HG03060 (cell line): ENCODE results near the gene DNAH10.

Experiments
- ATAC-seq: cut with Tn5 transposase; IDR thresholded peaks from one replicate; pipeline ENCODE4 v1.9.1; 2021; ENCODE audit warnings: low read depth, moderate number of reproducible peaks; ENCODE audit not compliant: unreplicated experiment

The DNAH10 gene

DNA sequence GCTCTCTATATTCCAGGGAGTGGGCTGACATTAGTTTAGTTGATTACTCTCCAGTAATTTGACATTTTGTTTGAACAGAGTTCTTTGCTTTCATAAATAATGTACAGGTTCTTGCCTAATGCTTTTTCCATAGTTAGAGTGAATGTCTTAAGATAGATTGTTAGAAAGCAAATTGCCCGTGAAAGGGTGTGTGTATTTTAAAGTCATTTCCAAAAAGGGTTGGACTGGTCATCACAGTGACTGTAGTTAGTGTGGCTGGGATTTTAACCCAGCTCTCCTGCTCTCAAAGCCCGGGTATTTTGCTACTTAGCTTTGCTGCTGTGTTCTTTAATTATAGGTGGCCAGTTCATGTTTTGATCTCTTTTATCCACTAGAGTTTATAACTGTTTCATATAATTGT is 74.2 kb downstream of the DNAH10 start:
- no peak for ATAC-seq

DNA sequence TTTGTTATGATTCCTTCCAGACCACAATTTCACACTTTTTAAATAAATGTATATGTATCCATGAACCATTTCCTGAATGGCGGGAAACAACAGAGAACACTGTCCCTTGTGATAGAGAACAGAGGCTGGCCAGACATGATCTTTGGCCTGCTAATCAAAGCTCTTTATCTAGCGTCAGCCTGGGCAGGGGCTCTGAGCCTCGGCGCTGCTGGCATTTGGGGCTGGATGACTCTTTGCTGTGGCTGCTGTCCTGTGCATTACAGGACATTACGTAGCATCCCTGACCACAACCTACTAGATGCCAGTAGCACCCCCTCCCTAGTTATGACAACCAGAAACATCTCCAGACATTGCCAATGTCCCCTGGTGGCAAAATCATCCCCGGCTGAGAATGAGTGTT is 77.7 kb downstream of the DNAH10 start:
- ATAC-seq: no peak

- ATAC-seq: no peak
Measured at GRCh38 chr12:123840765-123841425, 78.8 kb downstream of the DNAH10 start.

- no peak for ATAC-seq
Measured at GRCh38 chr12:123843912-123844748, 82.0 kb downstream of the DNAH10 start.

GRCh38 chr12:123845881-123846280 is 83.8 kb downstream of the DNAH10 start:
- ATAC-seq: no peak

DNA sequence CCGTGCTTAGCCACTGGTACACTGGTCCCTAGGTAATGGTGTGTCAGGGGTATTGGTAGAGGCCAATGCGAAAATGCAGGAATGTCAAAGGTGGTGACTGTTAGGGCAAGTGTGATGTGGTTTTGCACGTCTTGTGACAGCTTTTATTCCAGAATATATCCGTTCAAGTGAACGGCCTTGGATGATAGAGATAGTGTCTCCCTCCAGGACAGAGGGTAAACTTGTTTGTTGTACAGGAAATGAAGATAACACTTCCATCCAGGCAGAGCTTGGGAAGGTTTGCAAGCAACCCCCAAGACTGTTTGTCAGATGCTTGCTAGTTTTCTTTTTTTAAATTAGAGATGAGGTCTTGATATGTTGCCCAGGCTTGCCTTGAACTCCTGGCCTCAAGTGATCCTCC is 84.2 kb downstream of the DNAH10 start:
- no peak for ATAC-seq

DNA sequence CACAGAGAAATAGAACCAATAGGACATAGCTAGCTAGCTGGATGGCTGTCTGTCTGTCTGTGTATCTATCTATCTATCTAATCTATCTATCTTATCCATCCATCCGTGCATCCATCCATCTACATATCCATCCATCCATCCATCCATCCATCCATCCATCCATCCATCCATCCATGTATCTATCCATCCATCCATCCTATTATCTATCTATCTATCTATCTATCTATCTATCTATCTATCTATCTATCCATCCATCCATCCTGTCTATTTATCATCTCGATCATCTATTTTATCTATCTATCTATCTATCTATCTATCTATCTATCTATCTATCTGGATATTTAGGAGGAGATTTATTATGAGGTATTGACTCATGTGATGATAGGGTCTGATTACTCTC is 84.9 kb downstream of the DNAH10 start:
- no peak for ATAC-seq

DNA sequence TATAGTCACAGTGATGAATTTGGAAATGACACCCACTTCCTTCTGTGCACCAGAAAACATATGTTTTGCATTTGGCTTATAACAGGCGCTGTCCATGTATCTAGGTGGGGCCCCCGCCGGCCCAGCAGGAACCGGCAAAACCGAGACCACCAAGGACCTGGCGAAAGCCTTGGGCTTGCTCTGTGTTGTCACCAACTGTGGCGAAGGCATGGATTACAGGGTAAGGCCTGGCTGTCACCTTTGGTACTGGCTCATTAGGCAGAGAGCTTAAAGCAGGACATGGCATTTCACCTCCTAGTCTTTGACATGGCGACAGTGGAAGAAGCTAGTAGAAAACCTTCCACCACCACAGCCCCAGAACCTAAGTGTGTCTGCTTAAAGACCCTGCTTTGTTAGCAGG is 85.8 kb downstream of the DNAH10 start:
- no peak for ATAC-seq

GRCh38 chr12:123849517-123849916 is 87.4 kb downstream of the DNAH10 start:
- no peak for ATAC-seq

- no peak for ATAC-seq
Measured at GRCh38 chr12:123850246-123851134, 88.4 kb downstream of the DNAH10 start.

- no peak for ATAC-seq
Measured at GRCh38 chr12:123853396-123854070, 91.4 kb downstream of the DNAH10 start.

DNA sequence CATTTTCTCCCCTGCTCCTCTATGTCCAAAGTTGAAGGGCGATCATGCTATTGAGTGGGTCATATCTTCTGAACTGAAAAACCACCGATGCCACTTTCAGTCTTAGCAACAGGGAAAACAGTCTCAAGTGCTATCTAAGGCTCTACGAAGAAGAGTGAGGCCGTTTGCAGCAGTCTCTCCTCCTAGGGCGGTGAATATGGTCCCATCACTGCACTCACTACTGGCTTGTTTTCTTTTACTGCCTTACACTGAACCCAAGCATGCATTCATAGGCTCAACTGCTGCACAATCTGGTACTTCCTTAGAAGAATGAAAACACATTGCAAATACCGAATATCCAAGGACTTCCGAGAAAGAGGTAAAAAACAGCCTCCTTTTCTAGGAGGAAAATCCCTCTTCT is 92.1 kb downstream of the DNAH10 start:
- ATAC-seq: no peak

DNA sequence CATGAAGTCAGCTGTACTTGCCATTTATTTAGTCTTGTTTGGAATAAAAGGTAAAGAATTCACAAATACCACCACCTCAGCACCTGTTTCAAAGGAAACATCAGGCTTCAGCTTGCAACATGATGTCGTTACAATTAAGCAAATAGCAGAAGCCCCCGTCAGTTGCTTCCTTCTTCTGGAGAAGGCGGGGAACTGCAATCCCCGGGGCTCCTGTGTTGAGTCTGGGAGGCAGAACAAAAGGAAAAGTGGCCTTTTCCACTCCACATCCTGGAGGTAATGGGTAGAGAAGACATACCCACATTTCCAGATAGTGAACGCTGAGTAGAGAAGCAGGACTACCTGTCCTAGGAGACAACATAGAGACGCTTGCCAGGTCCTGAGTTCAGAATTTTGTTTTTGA is 92.8 kb downstream of the DNAH10 start:
- no peak for ATAC-seq

- ATAC-seq: no peak
Measured at GRCh38 chr12:123856681-123857080, 94.6 kb downstream of the DNAH10 start.

DNA sequence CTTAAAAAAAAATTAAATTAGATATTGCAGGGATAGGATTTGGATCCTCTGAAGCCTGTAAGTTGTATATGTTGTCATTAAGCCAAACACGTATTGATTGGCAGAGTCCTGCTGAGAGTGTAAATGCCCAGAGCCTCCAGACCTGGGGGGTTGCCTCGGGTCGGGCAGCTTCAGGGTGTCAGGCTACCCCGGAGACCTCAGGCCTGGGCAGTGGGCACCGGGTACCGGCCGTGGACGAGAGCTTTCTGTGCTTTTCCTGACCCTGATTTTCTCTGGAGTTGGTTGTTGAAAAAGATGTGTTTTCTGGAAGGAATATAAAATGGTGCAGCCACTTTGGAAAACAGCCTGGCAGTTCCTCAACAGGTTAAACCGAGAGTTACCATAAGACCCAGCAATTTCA is 96.1 kb downstream of the DNAH10 start:
- no peak for ATAC-seq

DNA sequence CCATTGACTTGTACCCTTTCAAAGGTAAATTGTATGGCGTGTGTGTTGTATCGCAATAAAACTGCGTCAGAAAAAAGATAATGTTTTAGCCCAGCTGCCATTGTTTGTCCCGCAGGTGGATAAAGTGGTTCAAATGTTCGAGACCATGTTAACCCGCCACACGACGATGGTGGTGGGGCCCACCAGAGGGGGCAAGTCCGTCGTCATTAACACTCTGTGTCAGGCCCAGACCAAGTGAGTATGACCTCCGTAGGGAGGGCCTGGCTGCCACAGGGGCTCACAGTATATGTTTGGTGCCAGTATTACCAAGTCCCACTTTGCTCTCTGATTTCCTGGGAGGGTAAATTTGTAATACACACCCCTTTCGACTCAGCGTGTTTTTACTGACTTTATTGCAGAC is 96.9 kb downstream of the DNAH10 start:
- ATAC-seq: no peak

DNA sequence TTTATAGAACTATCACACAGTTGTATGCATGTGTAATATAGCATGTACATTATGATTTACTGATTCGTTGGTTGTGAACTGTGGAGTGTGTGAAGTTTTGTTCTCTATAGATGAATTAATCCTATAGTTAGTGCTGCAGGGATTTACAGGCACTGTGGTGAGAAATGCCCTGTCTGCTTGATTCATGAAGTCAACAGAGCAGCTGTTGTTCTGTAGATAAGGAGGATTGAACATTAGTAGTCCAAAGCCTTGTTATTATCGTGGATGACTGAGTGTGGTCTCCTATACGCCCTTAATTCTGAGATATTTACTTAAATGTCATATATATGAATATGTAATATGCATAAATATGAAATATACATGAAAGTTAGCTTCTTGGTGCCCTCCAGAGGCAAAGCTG is 98.3 kb downstream of the DNAH10 start:
- ATAC-seq: no peak

- no peak for ATAC-seq
Measured at GRCh38 chr12:123861392-123861791, 99.3 kb downstream of the DNAH10 start.

DNA sequence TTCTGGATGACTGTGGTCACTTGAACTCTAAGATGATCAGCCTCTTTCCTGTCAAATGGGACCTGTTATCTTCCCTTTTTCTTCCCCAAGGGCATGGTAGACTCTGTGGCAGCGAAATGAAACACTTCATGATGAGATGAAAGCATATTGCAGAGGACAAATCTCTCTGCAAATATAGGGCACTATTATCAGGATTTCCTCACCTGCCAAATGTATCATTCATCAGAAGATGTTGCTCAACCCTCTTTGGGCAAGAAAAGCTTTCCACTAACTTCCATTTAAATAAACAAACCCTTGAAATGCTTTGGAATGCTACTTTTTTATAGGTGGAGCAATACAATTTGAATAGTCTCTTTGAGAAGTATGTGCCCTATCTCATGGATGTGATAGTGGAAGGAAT is 105.0 kb downstream of the DNAH10 start:
- ATAC-seq: no peak

DNA sequence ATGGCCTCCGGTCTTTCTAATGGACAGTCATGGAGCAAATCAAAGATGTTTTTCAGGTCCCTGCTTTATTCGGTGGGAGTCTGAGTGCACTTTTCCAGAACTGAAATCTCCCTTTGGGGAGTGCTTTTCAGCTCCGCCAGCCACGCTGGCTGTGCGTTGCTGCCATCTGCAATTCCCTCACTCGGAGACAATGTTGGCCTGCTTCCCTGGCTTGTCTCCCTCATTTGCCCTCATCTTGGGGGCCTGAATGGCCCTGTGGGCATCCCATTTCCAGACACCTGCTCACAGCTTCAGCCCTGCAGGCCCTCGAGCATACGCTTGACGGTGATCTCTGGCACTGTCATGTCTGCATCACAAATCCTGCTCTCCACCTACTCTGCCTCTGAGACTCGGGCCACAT is 106.7 kb downstream of the DNAH10 start:
- no peak for ATAC-seq

- ATAC-seq: no peak
Measured at GRCh38 chr12:123873793-123874192, 111.7 kb downstream of the DNAH10 start.
